Stimulated activated CD8-positive, alpha-beta memory T cell treated with anti-CD3 and anti-CD28 coated beads, Interleukin-2, amount 100 ng/mL, for 1 hour (primary cell): ENCODE measurements around the gene MAD1L1.

ENCODE experiments used
- DNase-seq, 2 donors: peaks; one replicate each; pipeline ENCODE4 v3.0.0-alpha.2; 2020; ENCODE audit warnings: low read depth in 2 of 2

MAD1L1 gene

DNA sequence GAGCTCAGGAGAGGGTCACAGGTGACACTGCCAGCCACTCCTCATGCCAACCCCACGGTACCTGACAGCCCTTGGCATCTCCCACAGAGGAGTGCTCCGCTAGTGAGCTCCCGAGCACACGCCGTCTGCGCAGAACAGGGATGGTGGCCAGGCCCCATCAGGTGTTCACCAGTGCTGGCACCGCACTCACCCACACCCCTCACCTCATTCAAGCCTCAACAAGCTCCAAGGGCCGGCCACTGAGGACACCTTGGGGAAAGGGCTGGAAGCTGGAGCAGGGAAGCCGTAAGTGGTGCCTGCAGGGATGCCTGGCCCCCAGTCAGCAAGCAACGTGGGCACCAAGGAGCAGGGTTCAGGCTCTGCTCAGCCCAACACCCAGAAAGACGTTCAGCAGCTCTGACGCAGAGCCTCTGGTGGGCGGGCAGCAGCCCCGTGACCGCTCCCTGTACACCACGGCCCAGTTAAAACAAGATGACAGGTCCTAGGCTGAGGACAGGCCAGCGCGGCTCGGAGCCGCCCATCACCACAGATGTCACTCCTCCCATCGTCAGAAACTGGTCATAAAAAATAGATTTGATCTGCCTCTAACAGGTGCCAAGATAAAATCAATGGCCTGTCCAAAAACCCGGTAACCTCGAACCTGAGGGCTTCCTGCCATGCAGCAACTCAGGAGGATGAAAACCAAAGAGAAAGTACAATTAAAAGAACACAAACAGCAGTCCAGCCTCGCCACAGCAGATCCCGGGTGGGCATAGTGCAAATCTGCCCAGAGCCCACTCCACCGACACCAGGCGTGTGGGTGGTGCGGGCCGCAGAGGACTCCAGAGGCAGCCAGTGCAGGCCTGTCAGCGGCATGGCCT is 275.9 kb downstream of the MAD1L1 start:
- no peak for DNase-seq

DNA sequence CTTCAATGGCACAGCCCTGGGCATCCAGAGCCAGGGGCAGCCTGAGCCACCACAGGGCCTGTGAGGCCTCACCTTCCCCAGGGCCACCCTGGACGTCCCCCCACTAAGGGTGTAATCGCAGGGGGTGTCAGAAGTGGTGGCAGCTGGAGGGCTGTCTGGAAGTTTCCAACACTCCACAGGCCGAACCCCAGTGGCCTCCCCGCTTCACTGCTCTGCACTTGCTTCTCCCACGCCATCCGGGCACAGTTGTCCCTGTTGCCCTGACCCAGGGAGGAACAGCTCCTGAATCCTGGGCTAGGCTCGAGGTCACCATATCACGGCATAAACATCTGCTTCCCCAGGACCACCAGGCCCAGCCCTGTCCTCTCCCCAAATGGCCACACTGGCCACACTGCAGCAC is 276.6 kb downstream of the MAD1L1 start:
- DNase-seq, result no peak

DNA sequence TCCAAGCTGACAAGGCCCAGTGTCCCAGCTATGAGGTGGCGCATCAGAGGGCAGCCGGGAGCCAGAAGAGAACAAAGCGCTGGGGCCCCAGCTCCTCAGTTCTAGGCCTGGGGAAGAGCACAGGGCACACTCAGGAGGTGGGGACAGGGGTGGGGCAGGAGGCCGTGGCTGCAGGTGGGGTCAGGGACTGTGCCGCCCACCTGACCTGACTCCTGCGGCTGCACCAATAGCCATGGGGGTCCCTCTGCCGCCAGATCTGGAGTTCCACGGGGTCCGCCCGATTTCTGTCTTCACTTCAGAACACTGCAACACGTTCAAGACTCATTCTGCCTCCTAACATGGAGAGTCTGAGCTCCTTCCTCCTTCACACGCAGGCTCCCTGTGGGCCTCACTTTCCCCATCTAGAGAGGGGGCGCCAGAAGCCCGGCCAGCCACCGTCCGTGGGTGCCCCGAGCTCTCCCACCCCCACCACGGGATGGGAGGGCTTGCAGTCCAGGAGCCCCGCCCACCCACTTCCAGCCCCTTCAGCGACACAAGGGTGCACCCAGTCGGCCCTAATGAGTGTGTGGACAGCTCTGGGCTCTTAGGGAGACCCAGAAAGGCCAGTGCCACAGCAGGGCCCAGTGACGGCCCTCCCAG is 278.3 kb downstream of the MAD1L1 start:
- no peak for DNase-seq

DNA sequence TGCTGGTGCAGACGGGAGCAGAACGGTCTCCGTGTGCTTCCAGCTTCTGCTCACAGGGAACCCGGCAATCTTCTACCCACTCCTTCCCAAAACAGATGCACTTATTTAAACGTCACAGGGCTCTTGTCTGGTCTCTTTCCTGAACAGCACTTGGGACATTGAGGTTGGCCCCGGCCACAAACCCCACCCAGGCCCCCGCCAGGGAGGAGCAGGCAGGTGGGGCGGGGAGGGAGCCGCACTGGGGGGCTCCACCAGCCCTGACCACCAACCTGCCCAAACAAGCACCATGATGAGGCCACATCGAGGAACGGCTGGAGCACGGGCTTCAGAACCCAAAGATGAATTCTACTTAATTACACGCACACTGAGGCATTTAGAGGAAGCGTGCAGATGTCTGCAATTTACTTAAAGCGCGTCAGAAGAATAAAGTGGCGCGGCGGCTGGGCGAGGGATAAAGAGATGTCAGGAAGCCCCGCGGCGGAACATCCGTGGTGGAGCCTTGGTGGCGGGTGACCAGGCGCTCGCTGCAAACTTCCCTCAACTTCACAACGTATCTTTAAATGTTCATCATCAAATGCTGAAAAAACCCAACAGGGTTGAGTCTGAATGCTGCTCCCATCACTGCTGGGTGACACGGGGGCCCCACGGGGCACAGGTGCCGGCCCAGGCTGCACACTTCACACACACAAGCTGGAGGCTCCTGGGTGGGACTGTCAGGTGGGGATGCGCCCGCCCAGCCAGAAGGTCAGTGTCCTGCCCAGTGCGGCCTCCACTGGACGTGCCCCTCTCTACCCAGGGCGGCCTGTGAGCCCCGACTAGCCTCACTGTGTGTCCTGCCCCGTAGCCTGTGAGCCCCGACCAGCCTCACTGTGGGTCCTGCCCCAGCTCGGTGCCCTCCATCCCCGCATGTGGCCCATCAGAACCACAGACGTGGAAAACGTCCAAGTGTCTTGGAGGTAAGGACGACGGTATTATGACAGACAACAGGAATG is 279.2 kb downstream of the MAD1L1 start:
- no peak for DNase-seq

DNA sequence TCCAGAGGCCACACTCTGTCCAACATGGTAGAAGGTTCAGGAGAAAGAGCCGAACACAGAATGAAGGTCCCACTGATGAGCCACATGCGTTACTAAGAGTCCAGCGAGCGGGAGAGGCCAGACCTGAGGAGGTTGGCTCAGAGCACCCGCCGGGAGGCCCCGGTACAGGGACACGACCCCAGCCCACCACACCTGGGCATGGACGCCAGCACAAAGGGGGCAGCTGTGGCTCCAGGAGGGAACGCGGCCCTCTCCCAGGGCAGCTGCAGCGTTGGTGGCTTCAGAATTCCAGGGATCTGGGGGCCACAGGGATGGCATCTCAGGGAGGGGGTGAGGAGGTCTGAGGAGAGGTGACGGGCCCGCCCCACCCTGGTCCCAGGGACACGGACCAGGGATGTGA is 280.0 kb downstream of the MAD1L1 start:
- DNase-seq, result no peak

DNA sequence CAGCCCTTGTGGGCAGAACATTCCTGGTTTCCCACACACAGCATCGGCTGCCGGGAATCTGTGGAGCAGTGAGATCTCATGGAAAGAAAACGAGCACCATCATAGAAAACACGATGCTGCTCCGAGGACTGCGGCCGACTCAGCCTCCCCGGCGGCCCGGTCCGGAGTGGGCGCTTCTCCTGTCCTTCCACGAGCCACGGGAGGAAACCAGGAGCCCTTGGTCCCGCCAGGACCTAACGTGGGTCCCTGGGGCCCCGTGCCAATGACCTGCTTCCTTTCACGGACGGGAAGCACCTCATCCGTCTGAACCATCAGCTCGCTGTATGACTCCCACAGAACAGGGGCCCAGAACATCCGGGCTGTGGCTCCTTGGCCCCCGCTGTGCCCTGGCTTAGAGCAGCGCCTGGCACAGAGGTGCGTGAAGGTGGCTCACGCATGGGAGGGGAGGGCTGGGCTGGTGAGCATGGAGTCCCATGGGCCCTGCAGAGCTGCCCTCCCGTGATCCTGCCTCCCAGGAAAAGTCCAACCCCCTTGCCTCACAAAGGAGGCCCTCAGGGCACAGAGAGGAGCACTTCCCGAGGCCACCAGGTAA is 280.5 kb downstream of the MAD1L1 start:
- no peak for DNase-seq

DNA sequence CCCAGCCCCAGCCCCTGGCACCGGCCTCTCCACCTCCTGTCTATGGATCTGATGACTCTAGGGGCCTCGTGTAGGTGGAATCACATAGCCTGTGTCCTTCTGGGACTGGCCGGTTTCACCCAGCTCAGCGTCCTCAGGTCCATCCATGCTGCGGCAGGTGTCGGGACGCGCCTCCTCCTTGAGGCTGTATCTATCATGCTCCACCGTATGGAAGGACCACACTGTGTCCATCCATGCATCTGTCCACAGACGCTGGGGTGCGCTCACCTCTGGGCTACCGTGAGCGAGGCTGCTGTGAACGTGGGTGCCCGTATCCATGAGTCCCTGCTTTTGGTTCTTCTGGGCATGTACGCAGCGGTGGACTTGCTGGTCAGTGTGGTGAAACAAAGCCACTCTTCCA is 281.1 kb downstream of the MAD1L1 start:
- DNase-seq, result no peak

DNA sequence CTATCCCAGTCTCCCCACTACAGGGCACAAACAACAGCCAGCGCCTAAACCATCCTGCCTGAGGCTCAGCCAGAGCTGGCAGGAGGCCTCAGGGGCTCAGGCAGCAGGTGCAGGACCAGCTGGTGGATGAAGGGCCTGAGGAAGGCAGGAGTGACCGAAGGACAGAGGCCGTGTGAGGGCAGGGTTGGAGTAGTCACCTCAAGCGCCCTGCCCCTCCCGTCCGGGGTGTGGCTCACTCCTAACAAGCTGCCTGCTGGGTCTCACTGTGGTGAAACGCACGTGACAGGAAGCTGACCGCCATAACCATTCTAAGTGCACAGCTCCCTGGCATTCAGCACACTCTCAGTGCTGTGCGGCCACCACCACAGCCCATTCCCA is 281.6 kb downstream of the MAD1L1 start:
- no peak for DNase-seq

DNA sequence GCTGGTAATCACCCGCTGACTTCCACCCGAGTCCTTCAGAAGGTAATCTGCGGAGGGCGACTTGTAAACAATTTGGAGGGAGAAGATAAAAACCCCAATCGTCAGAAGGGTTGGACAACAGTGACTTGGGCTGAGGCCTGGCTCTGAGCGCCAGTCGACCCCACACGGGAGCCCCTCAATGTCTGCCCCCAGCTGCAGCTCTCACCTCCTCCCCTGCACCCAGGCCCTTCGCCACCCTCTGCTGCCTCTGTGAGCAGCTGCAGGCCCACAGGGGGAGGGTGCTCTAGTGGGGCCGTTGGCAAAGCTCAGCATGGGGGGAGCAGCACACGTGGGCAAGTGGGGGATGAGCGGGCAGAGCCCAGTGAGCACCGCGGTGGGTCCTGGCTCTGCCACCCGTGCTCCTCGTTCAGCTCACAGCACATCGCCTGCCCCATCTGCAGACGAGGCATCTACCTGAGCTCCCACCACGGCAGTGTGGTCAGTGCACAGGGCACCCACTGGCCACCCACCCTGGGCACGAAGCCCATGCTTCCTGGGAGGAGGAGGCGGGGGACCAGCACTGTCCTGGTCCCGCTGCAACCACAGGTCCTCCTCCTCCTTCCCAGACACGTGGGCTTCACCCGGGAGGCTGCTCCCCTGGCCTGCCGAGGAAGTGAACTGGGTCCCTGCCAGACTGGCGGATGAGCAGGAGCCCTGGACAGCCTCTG is 282.1 kb downstream of the MAD1L1 start:
- no peak for DNase-seq

DNA sequence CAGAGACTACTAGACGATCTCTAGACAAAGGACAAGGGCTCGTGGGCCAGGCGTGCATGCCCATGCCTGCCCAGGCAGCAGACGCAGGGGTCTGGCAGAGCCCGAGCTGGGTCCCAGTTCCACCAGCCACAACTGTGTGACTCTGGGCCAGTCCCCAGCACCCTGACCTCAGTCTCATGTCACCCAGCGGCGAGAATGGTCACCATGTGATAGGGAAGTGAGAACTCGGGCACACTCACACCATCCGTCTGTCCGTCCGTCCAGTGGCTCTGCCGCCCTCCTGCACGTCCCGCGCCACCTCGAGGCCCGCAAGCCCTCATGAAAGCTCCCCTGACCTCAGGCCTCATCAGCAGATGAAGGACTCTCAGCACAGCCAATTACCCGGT is 282.7 kb downstream of the MAD1L1 start:
- no peak for DNase-seq

DNA sequence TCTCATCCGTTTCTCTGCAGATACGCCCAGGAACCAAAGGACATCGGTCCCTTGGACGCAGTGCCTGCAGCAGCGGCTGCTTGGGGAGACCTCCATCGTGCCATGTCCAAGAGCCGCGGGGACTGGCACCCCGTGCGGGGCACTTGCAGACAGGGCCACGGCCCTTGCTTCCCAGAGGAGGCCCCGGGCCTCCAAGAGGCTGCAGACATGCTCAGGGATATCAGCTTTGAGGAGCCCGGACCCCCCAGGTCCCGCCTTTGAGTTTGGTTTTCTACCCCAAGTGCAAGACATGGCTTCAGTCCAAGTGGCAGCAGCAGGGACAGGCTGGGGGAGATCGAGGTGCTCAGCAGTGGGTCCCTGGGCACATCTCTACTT is 283.1 kb downstream of the MAD1L1 start:
- no peak for DNase-seq

DNA sequence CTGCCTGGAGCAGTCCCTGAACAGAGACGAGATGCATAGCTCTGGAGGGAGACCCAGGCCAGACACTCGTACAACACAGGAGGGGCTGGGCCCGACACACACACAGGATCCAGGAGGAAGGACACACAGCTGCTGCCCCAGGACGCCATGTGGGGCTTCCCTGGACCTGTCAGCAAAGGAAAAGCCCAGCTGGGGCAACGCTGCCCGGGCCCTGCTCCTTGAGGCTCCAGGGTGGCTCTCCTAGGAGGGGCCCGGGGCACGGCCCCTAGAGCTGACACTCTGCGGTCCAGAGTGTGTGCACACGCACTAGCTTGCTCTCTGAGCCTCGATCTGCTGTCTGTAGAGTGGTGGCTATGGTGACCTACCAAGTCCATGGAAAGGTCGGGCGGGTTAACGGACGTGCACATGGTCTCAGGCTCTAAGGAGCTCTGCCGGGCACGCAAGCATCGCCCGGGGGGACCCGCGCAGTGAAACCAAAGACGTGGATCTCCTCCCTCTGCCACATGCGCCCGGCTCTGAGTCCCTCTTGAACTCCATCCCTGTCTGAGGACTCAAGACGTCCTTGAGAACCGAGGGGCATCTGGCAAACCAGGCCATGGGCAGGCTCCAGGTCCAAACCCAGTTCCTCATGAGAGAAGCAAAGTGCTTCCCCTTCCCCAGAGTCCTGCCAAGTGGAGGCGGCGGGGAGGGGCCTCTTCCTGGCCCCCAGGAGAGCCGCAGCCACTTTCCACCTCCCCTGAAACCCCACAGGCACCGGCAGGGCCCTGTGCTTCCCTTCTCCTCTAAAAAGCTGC is 283.7 kb downstream of the MAD1L1 start:
- no peak for DNase-seq

DNA sequence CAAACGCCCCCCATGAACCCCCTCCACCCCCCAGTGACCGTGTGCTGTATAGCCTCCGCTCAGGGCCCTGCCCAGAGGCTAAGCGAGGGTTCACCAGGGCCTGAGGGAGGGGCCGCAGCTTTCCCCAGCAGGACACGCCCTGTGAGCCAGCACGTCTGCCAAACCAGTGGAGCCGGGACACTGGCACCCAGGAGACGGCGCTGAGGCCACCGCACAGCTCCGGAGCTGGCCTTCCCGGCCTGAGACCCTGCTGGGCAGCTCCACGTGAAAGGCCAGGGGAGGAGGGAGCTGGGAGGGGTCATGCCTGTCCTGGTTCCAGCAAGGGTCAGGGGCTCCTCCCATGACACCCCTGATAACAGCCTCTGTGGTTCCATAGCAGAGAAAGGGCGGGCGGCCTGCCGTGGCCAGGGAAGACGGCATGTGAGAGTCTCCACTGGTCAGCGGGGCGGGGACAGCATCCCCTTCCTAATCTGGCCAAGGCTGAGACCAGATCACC is 284.4 kb downstream of the MAD1L1 start:
- DNase-seq, result no peak

DNA sequence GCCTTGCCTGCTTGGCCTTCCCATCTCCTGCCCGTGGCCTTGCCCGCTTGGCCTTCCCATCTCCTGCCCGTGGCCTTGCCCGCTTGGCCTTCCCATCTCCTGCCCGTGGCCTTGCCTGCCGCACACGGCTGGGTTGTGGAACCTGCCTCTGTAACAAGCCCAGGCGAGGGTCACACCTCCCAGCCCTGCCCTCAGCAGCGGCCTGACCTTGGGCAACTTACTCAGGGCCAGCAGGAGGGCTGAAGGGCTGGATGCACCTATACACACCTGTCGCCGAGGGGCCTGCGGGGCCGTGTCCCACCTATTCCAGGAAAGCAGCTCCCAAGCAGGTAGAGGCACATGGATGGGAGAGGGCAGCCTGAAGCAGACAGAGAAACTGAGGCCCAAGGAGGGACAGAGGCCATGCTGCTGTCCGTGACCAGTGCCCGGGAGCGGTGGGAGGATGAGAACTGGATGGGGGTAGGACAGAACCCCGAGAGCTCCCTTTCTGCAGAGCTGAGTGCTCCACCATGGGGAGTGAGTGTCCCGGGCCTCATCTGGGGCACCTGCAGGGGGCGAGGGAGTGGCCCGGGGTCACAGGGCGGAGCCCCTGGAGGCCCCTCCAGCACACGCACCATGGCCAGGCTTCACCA is 285.0 kb downstream of the MAD1L1 start:
- no peak for DNase-seq

DNA sequence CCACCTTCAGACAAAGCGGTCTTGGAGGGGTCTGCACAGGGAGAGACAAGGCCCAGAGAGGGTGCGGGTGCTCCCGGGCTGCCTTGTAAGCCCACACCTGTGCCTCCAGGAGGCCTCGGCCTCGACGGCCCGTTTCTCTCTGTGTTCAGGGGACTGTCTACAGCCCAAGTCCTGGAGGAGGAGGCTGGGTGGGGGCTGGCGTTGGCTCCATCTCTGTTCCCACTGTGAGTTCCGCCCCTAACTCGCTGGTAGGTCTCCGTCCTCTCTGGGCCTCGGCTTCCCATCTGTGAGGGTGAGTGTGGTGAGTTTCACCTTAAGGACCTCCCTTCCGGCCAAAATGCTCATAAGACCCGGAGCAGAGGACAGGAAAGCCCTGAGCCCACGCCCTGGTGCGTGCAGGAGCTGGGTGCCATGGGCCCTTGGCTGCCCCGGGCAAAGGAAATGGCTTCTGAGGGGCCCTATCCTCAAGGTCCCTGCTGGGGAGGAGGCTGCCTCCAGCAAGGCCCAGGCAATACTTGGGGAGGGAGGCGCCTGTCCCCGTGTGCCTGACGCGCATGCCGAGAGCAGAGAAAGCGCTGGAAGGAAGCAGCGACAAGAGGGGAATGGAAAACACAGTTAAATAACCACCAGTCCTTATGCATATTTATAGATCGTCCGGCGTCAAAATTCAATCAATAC is 285.8 kb downstream of the MAD1L1 start:
- DNase-seq, result no peak

DNA sequence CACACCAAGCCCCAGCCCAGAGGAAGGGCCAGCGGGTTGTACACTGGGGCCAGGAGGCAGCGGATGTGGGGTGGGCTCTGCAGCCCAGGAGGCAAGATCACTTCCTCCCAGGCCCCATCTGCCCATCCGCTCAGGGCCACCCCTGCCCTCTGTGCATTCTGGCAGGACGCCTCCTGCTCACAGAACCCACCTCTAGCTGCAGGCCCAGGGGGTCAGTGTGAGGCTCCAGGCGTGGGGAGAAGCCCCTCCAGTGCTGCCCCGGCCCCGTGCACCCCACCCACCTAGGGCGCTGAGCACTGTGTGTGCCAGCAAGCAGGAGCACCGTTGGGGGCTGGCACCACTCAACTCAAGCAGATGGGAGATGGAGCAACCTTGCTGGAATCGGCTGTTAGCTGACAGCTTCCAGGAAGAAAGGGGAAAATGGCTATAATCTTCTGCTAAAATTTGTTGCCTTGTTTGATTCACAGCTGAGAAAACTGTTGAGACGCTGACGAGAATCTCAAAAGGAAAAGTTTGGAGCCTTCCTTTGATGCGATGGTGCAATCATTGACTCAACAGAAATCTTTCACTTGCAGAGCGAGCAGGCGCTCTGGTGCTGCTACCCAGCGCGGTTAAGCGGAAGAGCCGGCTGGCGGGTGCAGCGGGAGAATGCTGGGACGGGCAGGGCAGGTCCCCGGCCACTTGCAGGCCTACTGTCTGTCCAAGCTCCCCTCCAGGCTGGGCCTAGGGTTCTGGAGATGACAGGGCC is 286.5 kb downstream of the MAD1L1 start:
- DNase-seq, result no peak

DNA sequence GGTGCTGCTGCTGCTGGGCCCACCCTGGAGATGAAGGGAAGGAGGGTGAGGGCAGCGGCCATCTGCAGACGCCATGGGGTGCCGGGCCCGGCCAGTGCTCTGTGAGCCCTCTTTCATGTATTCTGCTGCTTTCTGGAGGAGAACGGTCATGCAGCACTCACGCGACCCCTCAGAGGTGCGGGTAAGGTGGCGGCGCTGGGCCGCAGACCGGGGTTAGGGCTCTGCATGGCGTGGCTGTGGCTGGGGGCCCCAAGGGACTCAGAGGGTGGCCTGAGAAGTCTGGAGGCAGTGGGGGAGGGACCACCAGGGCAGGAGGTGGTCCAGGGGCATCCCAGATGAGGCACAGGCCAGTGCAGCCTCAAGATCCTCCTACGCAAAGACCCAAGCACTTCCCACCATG is 287.2 kb downstream of the MAD1L1 start:
- no peak for DNase-seq

DNA sequence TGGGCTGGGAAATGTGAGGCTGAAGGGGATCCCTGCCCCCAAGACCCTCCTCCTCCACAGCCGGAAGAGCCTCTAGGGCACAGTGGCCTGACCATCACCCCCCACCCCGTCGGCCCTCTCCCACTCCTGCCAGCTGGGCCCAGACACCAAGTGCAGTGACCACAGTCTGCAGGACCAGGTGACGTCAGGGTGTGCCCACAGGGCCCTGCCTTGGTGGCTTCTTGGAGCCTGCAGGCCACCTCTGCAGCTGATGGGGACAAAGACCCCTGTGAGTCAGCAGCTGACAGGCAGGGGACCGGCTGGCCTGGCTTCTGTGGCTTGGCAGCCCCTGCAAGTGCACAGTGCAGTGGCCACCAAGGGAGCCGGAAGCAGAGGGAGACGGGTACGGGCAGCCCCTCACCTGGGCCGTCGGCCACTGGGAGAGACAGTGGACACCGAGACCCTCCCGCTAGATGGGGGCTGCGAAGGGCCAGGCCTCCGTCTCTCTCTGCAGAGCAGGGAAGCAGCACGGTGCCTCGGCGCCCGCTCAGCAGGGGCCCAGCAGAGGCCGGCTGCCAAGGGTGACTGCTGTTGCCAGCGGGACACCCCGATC is 288.0 kb downstream of the MAD1L1 start:
- DNase-seq, result no peak
